Stimulated activated CD8-positive, alpha-beta memory T cell treated with anti-CD3 and anti-CD28 coated beads, Interleukin-4, amount 100 ng/mL, for 4 hours (primary cell): ENCODE results near the gene PUS1.
"Not testable (repeated sequence)": the region's sequence is repeated elsewhere in the genome, so short reads cannot be mapped to it uniquely, and the experiment has no call there.

Source experiments
- DNase-seq, 2 donors: peaks; one replicate each; pipeline ENCODE4 v3.0.0-alpha.2; 2020; ENCODE audit warnings: low read depth in 2 of 2, low spot score in 1 of 2

The PUS1 gene

GRCh38 chr12:131959641-131960589 is 30.8 kb downstream of the PUS1 start:
- no peak for DNase-seq

GRCh38 chr12:131960590-131961325 is 31.7 kb downstream of the PUS1 start:
- not testable (repeated sequence) for DNase-seq

GRCh38 chr12:131961328-131961727 is 32.3 kb downstream of the PUS1 start:
- DNase-seq, result not testable (repeated sequence)

- DNase-seq, result no peak
Observed at GRCh38 chr12:131962069-131962468, 33.0 kb downstream of the PUS1 start.

- DNase-seq, result no peak
Observed at GRCh38 chr12:131963381-131963780, 34.3 kb downstream of the PUS1 start.

- no peak for DNase-seq
Observed at GRCh38 chr12:131965073-131965472, 36.0 kb downstream of the PUS1 start.

GRCh38 chr12:131971226-131971625 is 42.1 kb downstream of the PUS1 start:
- DNase-seq, result no peak

GRCh38 chr12:131975228-131975627 is 46.2 kb downstream of the PUS1 start:
- no peak for DNase-seq

GRCh38 chr12:131979606-131980005 is 50.5 kb downstream of the PUS1 start:
- DNase-seq, result no peak

GRCh38 chr12:131980263-131980662 is 51.2 kb downstream of the PUS1 start:
- DNase-seq, result no peak

GRCh38 chr12:131981388-131981787 is 52.3 kb downstream of the PUS1 start:
- DNase-seq, result no peak

- DNase-seq, result no peak
Observed at GRCh38 chr12:131982041-131982440, 53.0 kb downstream of the PUS1 start.

GRCh38 chr12:131983026-131983425 is 54.0 kb downstream of the PUS1 start:
- no peak for DNase-seq

- no peak for DNase-seq
Observed at GRCh38 chr12:131983554-131983953, 54.5 kb downstream of the PUS1 start.

GRCh38 chr12:131984334-131984733 is 55.3 kb downstream of the PUS1 start:
- DNase-seq, result no peak

GRCh38 chr12:131985510-131985875 is 56.4 kb downstream of the PUS1 start:
- not testable (repeated sequence) for DNase-seq

- no peak for DNase-seq
Observed at GRCh38 chr12:131986361-131986760, 57.3 kb downstream of the PUS1 start.

GRCh38 chr12:131986910-131987309 is 57.8 kb downstream of the PUS1 start:
- DNase-seq, result no peak

- no peak for DNase-seq
Observed at GRCh38 chr12:131987552-131987951, 58.5 kb downstream of the PUS1 start.

GRCh38 chr12:131988054-131988796 is 59.1 kb downstream of the PUS1 start:
- DNase-seq, result no peak

- DNase-seq, result no peak
Observed at GRCh38 chr12:131989021-131989420, 59.9 kb downstream of the PUS1 start.
